CD14-positive monocyte (primary cell): ENCODE data around the gene NXPE1. TPM values are rescaled to one million over a fixed set of nuclear protein-coding genes. Genes with fewer than 3 reads are reported as not detected.

Source experiments
- DNase-seq, 3 donors: peaks; one replicate each; pipeline ENCODE4 v3.0.0-alpha.2; 2011 to 2022
- H2AFZ ChIP-seq: 2 replicates; pipeline ENCODE4 v1.6.0; 2012; ENCODE audit warnings: mild to moderate bottlenecking, low read depth, low read length, inconsistent platforms; ENCODE audit not compliant: insufficient read depth, poor library complexity, severe bottlenecking
- H3K27ac ChIP-seq, 2 donors: 1 replicate in 1 of 2; 2 replicates in 1 of 2; pipeline ENCODE4 v1.5.1; 2012 to 2013; ENCODE audit warnings: low read length in 2 of 2, control low read depth in 1 of 2, inconsistent platforms in 1 of 2, low read depth in 1 of 2, mild to moderate bottlenecking in 1 of 2
- H3K27me3 ChIP-seq, 2 donors: one replicate each; pipeline versions ENCODE4 v1.6.0 to v1.6.1; 2011 to 2013; ENCODE audit warnings: low read length in 2 of 2; ENCODE audit not compliant: control insufficient read depth in 2 of 2, insufficient read depth in 2 of 2
- H3K36me3 ChIP-seq, 2 donors: replicated peaks in 1 of 2; 1 replicate in 1 of 2; 2 replicates in 1 of 2; pipeline versions ENCODE4 v1.5.1 to v1.6.1; 2012 to 2013; ENCODE audit warnings: low read length in 2 of 2, control low read depth in 1 of 2, inconsistent platforms in 1 of 2, mild to moderate bottlenecking in 1 of 2; ENCODE audit not compliant: insufficient read depth in 2 of 2, control insufficient read depth in 1 of 2
- H3K4me1 ChIP-seq, 2 donors: 1 replicate in 1 of 2; 2 replicates in 1 of 2; pipeline versions ENCODE4 v1.5.1 to v1.6.1; 2012 to 2013; ENCODE audit warnings: low read length in 2 of 2, control low read depth in 1 of 2, inconsistent platforms in 1 of 2, mild to moderate bottlenecking in 1 of 2, moderate library complexity in 1 of 2; ENCODE audit not compliant: insufficient read depth in 2 of 2, control insufficient read depth in 1 of 2
- H3K4me2 ChIP-seq: replicated peaks from 2 replicates; pipeline ENCODE3; 2012; ENCODE audit warnings: low read length, moderate library complexity, mild to moderate bottlenecking; ENCODE audit not compliant: poor library complexity, severe bottlenecking; ENCODE audit errors: extremely low read depth
- H3K4me3 ChIP-seq, 3 experiments: fragments of 200-600 bp in 1 of 3; sonication (generic) in 1 of 3; replicated peaks in 1 of 3; 1 replicate in 2 of 3; 2 replicates in 1 of 3; pipeline ENCODE4 v1.5.1; 2011 to 2013; ENCODE audit warnings: low read length in 3 of 3, mild to moderate bottlenecking in 3 of 3, control low read depth in 2 of 3, low read depth in 2 of 3, inconsistent platforms in 1 of 3, moderate library complexity in 1 of 3
- H3K79me2 ChIP-seq: 2 replicates; pipeline ENCODE4 v1.6.0; 2012; ENCODE audit warnings: mild to moderate bottlenecking, control low read depth, inconsistent platforms, low read length, moderate library complexity; ENCODE audit not compliant: insufficient read depth
- H3K9ac ChIP-seq: 2 replicates; pipeline ENCODE4 v1.6.0; 2017; ENCODE audit warnings: low read length, mild to moderate bottlenecking; ENCODE audit not compliant: insufficient read depth, poor library complexity, severe bottlenecking
- H3K9me3 ChIP-seq, 2 donors: replicated peaks in 1 of 2; 1 replicate in 1 of 2; 2 replicates in 1 of 2; pipeline versions ENCODE4 v1.5.1 to v1.6.1; 2012 to 2013; ENCODE audit warnings: low read length in 2 of 2, control low read depth in 1 of 2; ENCODE audit not compliant: control insufficient read depth in 1 of 2, insufficient read depth in 1 of 2
- H4K20me1 ChIP-seq: 2 replicates; pipeline ENCODE4 v1.6.0; 2012; ENCODE audit warnings: mild to moderate bottlenecking, low read length, control low read depth, moderate library complexity; ENCODE audit not compliant: insufficient read depth
- H3K27ac Mint-ChIP-seq, 7 donors: one replicate each; pipeline ENCODE4 v1.8.0; 2020; ENCODE audit warnings: mild to moderate bottlenecking in 7 of 7, mixed read lengths in 7 of 7, moderate library complexity in 6 of 7, inconsistent platforms in 2 of 7
- H3K27me3 Mint-ChIP-seq, 3 donors: one replicate each; pipeline ENCODE4 v1.8.0; 2021 to 2022; ENCODE audit warnings: low read depth in 3 of 3, mild to moderate bottlenecking in 3 of 3, mixed read lengths in 3 of 3, moderate library complexity in 3 of 3, inconsistent platforms in 1 of 3
- H3K36me3 Mint-ChIP-seq, 2 donors: one replicate each; pipeline ENCODE4 v1.8.0; 2020; ENCODE audit warnings: mixed read lengths in 2 of 2, inconsistent platforms in 1 of 2, mild to moderate bottlenecking in 1 of 2
- H3K4me1 Mint-ChIP-seq: one replicate; pipeline ENCODE4 v1.8.0; 2020; ENCODE audit warnings: mild to moderate bottlenecking, mixed read lengths
- H3K4me3 Mint-ChIP-seq, 2 donors: one replicate each; pipeline ENCODE4 v1.8.0; 2020; ENCODE audit warnings: mild to moderate bottlenecking in 2 of 2, mixed read lengths in 2 of 2, moderate library complexity in 1 of 2
- H3K9me3 Mint-ChIP-seq, 7 donors: one replicate each; pipeline ENCODE4 v1.8.0; 2020 to 2022; ENCODE audit warnings: mixed read lengths in 7 of 7, mild to moderate bottlenecking in 6 of 7, moderate library complexity in 6 of 7, inconsistent platforms in 2 of 7
- WGBS: methylation state at CpG from one replicate; pipeline ENCODE4 v1.1.5; 2013; ENCODE audit warnings: missing lambda C conversion rate; ENCODE audit not compliant: insufficient coverage; 5-methylcytosine and 5-hydroxymethylcytosine counted together
- intact Hi-C, 2 donors: fragments of 100-400 bp; cut with micrococcal nuclease; formaldehyde crosslinking; loops; one replicate each; pipeline versions ENCODE4 v1.15.0 to v1.15.1; 2023
- polyA plus RNA-seq, 3 donors: library from polyadenylated mRNA; depleted of rRNA in 1 of 3; unstranded in 2 of 3; stranded (reverse) in 1 of 3; fragments of 300-500 nt in 2 of 3; fragments of >200 nt in 1 of 3; fragmentation: Illumina TruSeq in 2 of 3; gene quantifications; 1 replicate in 2 of 3; 2 replicates in 1 of 3; pipeline ENCODE4 v1.2.3, GENCODE V29; 2012 to 2021
- TF ChIP-seq, protein P1 (sequence below): fragments of 200-600 bp; IDR thresholded peaks from one replicate; pipeline ENCODE4 v1.8.0; 2022; ENCODE audit warnings: antibody characterized with exemption, mild to moderate bottlenecking

NXPE1 gene
- polyA plus RNA-seq, 3 donors, result not detected

DNA sequence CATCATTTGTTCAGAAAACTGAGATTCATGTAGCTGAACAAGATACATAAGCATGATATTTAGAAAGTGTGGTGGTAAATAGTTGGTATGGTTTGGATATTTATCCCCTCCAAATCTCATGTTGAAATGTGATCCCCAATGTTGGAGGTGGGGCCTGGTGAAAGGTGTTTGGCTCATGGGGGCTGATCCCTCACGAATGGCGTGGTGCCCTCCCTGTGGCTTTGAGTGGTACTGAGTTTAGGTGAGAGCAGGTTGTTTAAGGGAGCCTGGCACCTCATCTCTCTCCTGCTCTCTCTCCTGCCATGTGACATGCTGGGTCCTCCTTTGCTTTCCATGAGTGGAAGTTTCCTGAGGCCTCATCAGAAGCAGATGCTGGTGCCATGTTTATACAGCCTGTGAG, 48.1 kb downstream of the NXPE1 start:
- Histone ChIP-seq H3K4me1 (no peaks in the 10 kb centered on the region), H4K20me1 (no peaks in the 10 kb centered on the region), H3K36me3 (no peaks in the 10 kb centered on the region), H3K4me2 (no peak overlapping the region), H3K9me3 (no peaks in the 10 kb centered on the region), H2AFZ (no peak overlapping the region), H3K9ac (no peak overlapping the region), H3K79me2 (no peaks in the 10 kb centered on the region), H3K4me3 (no peak overlapping the region), H3K27me3 (no peaks in the 10 kb centered on the region), H3K27ac (no peak overlapping the region)
- Mint-ChIP-seq H3K4me1 (no peaks in the 10 kb centered on the region), H3K4me3 (no peak overlapping the region), H3K9me3 (peaks cover 0 to 4% (median 0%) of the 10 kb centered on the region in 7 donors), H3K27me3 (peaks cover 0 to 2% (median 0%) of the 10 kb centered on the region in 3 donors), H3K36me3 (no peaks in the 10 kb centered on the region), H3K27ac (peak overlapping the region in 1 of 7 donors; percentile 31)
- no peak for DNase-seq
- TF ChIP-seq, protein P1, sequence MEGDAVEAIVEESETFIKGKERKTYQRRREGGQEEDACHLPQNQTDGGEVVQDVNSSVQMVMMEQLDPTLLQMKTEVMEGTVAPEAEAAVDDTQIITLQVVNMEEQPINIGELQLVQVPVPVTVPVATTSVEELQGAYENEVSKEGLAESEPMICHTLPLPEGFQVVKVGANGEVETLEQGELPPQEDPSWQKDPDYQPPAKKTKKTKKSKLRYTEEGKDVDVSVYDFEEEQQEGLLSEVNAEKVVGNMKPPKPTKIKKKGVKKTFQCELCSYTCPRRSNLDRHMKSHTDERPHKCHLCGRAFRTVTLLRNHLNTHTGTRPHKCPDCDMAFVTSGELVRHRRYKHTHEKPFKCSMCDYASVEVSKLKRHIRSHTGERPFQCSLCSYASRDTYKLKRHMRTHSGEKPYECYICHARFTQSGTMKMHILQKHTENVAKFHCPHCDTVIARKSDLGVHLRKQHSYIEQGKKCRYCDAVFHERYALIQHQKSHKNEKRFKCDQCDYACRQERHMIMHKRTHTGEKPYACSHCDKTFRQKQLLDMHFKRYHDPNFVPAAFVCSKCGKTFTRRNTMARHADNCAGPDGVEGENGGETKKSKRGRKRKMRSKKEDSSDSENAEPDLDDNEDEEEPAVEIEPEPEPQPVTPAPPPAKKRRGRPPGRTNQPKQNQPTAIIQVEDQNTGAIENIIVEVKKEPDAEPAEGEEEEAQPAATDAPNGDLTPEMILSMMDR, result no peak
- WGBS, result no CpG with 5 or more reads among the region's 2 CpGs
- intact Hi-C loops, result no loop called here

DNA sequence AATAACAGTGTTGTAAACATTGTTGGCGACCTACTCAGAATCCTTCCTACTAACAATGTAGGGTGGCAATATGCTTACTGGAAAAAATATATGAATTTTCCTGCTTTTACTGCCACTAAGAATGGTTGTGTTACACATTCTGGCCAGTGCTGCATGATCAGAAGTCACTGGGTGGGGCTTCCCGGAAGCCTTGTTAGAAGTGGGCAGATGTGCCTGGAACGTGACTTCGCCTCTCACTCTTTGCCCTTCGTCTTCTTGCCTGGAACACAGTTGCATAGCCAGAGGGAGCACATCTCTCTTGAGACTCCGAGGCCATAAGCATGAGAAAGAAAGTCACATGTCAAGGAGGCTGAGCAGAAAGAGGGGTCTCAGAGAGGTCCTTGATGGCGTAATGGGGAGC, 48.6 kb downstream of the NXPE1 start:
- Histone ChIP-seq H3K4me3 (no peak overlapping the region), H3K9me3 (no peaks in the 10 kb centered on the region), H3K4me2 (no peak overlapping the region), H3K4me1 (no peaks in the 10 kb centered on the region), H3K27me3 (no peaks in the 10 kb centered on the region), H2AFZ (no peak overlapping the region), H3K27ac (no peak overlapping the region), H3K9ac (no peak overlapping the region), H3K79me2 (no peaks in the 10 kb centered on the region), H3K36me3 (no peaks in the 10 kb centered on the region), H4K20me1 (no peaks in the 10 kb centered on the region)
- DNase-seq, result no peak
- Mint-ChIP-seq H3K27ac (no peak overlapping the region), H3K4me1 (no peaks in the 10 kb centered on the region), H3K36me3 (no peaks in the 10 kb centered on the region), H3K4me3 (no peak overlapping the region), H3K9me3 (peaks cover 0 to 4% (median 0%) of the 10 kb centered on the region in 7 donors), H3K27me3 (peaks cover 0 to 2% (median 0%) of the 10 kb centered on the region in 3 donors)
- TF ChIP-seq, protein P1, result no peak
- intact Hi-C loops, result no loop called here
- 89% methylated on average over 4 of the region's 7 CpGs for WGBS
